Gastroesophageal sphincter (tissue), 3 donors: Measurements from ENCODE around the gene PLAC9.
"Not testable (repeated sequence)": the region's sequence is repeated elsewhere in the genome, so short reads cannot be mapped to it uniquely, and the experiment has no call there.

Experiments
- POLR2A ChIP-seq, 2 donors: fragments of 450-650 bp; IDR thresholded peaks; one replicate each; pipeline ENCODE4 v1.6.1; 2017; ENCODE audit warnings: antibody characterized with exemption in 2 of 2, mild to moderate bottlenecking in 2 of 2, moderate library complexity in 1 of 2
- TF ChIP-seq, protein P1 (sequence below), 4 experiments: fragments of 200-600 bp in 2 of 4; fragments of 450-650 bp in 2 of 4; sonication (generic) in 1 of 4; IDR thresholded peaks; one replicate each; pipeline ENCODE4 v1.5.1; 2017 to 2019; ENCODE audit warnings: antibody characterized with exemption in 4 of 4, mild to moderate bottlenecking in 2 of 4, moderate library complexity in 2 of 4

DNA sequence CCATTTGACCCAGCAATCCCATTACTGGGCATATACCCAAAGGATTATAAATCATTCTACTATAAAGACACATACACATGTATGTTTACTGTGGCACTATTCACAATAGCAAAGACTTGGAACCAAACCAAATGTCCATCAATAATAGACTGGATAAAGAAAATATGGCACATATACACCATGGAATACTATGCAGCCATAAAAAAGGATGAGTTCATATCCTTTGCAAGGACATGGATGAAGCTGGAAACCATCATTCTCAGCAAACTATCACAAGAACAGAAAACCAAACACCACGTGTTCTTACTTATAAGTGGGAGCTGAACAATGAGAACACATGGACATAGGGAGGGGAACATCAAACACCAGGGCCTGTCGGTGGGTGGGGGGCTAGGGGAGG lies 34.3 kb upstream of the PLAC9 start:
- TF ChIP-seq, protein P1, sequence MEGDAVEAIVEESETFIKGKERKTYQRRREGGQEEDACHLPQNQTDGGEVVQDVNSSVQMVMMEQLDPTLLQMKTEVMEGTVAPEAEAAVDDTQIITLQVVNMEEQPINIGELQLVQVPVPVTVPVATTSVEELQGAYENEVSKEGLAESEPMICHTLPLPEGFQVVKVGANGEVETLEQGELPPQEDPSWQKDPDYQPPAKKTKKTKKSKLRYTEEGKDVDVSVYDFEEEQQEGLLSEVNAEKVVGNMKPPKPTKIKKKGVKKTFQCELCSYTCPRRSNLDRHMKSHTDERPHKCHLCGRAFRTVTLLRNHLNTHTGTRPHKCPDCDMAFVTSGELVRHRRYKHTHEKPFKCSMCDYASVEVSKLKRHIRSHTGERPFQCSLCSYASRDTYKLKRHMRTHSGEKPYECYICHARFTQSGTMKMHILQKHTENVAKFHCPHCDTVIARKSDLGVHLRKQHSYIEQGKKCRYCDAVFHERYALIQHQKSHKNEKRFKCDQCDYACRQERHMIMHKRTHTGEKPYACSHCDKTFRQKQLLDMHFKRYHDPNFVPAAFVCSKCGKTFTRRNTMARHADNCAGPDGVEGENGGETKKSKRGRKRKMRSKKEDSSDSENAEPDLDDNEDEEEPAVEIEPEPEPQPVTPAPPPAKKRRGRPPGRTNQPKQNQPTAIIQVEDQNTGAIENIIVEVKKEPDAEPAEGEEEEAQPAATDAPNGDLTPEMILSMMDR (IDR thresholded peaks at IDR 0.05) = not testable (repeated sequence)
- TF ChIP-seq POLR2A (IDR thresholded peaks at IDR 0.05) = not testable (repeated sequence)
